Astrocyte (in vitro differentiated cells and primary cell): Measurements from ENCODE around the gene ALPK3.

Experiments
- CTCF ChIP-seq: IDR thresholded peaks from 2 replicates; pipeline ENCODE4 v1.5.1; 2011; ENCODE audit warnings: low read depth, mild to moderate bottlenecking, inconsistent platforms, low read length, moderate library complexity; ENCODE audit not compliant: insufficient read depth
- EZH2 ChIP-seq: IDR thresholded peaks from 2 replicates; pipeline ENCODE4 v1.6.1; 2012; ENCODE audit warnings: mild to moderate bottlenecking, low read length, inconsistent platforms; ENCODE audit not compliant: insufficient read depth

DNA sequence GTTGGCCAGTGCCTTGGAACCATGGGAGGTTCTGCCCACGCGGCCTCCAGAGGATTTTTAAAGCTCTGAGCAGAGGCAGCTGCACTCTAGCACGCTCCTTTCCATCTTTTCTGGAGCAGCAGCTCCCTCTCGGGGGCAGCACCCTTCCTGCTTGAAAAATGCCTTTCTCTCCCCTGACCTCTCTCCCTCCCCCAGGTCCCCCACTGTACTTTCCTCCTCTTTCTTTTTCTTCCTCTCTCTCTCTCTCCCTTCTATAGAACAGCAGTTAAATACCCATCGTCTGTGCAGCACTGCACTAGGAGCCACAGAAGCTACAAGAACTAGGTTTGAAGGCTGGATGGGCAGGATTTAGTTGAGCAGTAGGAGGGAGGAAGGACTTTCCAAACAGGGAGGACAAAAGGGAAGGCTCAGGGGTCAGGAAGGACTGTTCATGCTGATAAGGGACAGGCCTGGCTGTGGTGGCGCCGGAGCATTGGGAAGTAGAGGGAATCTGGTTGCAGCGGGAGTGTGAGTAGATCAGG is 4.4 kb downstream of the ALPK3 start:
- no peak for TF ChIP-seq CTCF
- TF ChIP-seq EZH2 = no peak
